H1 (cell line): ENCODE measurements around the gene SLC5A8. TPM values are rescaled to one million over a fixed set of nuclear protein-coding genes. Genes with fewer than 3 reads are reported as not detected.

Source experiments
- CHD7 ChIP-seq: fragments of 300-600 bp; sonication (generic); IDR thresholded peaks from 2 replicates; pipeline ENCODE4 v1.7.1; 2012; ENCODE audit warnings: low read length, moderate library complexity, mild to moderate bottlenecking, inconsistent platforms; ENCODE audit not compliant: insufficient replicate concordance
- polyA plus RNA-seq, 7 experiments: library from polyadenylated mRNA; depleted of rRNA in 3 of 7; stranded (reverse) in 5 of 7; unstranded in 2 of 7; fragments of >200 nt in 5 of 7; fragments of 200-250 nt in 2 of 7; gene quantifications; 1 replicate in 5 of 7; 2 replicates in 1 of 7; 4 replicates in 1 of 7; pipeline versions ENCODE4 v1.2.1 to v1.2.3, GENCODE V29; 2011 to 2013; ENCODE audit warnings: missing spikeins in 2 of 7, mixed read lengths in 2 of 7
- total RNA-seq: library from RNA; stranded (reverse); fragmentation: NEBNext Ultra II Directional; extraction: Animal tissue kit (Norgen Biotek cat#: 25700); gene quantifications from 2 replicates; pipeline ENCODE4 v1.2.1, GENCODE V29; 2021

Gene SLC5A8
- total and polyA plus RNA-seq, 2 of the 8 experiments (the other 6 are each of a cell fraction or from before 2014, with no cell fraction given), result 0.11 to 0.21 TPM

- TF ChIP-seq CHD7, result no peak
These were observed 92.2 kb downstream of the SLC5A8 start (continued) for GRCh38 chr12:101117842-101118241.
